HG02852 (cell line): ENCODE results near the gene MKLN1.

Experiments used
- ATAC-seq: cut with Tn5 transposase; IDR thresholded peaks from one replicate; pipeline ENCODE4 v1.9.1; 2021; ENCODE audit warnings: mild to moderate bottlenecking, moderate library complexity; ENCODE audit not compliant: unreplicated experiment

The MKLN1 gene

DNA sequence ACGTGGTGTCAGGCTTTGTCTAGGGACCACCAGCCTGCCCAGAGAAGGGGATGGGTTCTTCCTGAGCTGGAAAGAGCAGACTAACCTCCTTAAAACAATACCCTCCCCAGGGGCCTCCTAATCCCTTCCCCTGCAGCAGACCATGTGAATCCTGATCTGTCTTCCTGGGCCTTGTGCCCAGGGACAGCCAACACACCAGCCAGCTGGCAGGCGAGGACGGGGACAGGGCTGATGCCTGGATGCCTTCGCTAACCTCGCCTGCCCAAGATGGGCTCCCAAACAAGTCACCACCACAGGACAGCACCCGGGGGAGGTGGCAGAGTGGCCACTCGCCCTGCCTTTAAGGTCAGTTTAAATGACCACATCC lies 211.1 kb downstream of the MKLN1 start:
- no peak for ATAC-seq

DNA sequence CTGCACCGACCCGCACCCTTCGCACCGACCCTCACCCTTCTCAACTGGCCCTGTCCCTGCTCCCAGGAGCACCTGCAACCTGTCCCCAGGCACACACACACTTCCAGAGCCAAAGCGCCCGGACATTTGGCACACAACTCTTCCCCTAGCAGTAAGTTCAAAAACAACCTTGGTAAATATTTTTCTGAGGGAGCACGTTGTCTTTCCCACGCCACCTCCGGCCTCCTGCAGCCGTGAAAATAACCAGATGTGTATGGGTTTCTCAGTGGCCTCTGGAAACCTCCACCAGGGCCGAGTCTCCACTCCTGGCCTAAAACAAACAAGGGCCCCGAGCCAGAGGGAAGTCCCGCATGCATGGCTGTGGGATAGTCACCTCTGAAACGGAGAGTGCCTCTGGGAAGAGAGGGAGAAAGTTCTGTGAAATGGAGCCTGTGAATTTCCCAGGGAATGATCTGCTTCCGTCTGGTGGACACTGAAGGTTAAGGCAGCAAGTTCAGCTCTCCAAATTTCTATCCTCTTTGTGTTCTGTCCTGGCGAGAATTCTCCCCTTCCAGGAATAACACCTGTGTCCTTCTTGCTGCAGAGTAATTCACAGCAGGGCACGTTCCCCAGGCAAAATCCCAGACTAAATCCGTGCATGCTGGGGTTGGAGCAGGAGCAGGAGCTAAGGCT lies 213.0 kb downstream of the MKLN1 start:
- ATAC-seq: no peak

DNA sequence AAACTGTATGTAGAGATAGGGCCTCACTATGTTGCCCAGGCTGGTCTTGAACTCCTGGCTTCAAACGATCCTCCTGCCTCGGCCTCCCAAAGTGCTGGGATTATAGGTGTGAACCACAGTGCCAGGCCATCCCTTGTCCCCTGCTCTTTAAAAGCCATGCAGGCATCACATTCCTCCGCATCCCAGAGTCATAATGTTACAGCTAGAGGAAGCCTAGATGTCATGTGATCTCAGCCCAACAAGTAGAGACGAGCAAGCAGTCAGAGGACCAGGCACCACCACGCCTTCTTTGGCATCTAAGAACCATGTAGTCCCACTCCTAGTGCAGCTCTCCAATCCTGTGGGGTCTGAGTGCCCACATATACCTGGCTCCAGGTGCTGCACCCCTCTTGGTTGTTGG lies 215.6 kb downstream of the MKLN1 start:
- no peak for ATAC-seq

DNA sequence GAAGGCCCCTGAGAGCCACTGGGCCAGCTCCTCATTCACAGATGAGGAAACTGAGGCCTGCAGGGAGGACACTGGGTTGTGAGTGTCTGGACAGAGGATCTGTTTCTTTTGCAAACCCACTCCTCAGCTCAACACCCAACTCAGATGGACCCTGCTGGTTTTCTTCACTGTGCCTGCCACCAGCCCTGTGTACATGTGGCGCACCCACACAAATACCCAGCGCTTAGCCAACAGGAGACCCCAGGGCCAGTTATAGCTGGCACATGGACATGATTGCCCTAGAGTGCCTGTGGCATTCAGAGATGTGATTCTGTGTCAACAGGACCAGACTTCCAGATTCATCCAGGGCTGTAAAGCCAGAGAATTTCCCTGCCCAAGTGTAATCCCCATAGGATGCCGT lies 216.3 kb downstream of the MKLN1 start:
- ATAC-seq: no peak

DNA sequence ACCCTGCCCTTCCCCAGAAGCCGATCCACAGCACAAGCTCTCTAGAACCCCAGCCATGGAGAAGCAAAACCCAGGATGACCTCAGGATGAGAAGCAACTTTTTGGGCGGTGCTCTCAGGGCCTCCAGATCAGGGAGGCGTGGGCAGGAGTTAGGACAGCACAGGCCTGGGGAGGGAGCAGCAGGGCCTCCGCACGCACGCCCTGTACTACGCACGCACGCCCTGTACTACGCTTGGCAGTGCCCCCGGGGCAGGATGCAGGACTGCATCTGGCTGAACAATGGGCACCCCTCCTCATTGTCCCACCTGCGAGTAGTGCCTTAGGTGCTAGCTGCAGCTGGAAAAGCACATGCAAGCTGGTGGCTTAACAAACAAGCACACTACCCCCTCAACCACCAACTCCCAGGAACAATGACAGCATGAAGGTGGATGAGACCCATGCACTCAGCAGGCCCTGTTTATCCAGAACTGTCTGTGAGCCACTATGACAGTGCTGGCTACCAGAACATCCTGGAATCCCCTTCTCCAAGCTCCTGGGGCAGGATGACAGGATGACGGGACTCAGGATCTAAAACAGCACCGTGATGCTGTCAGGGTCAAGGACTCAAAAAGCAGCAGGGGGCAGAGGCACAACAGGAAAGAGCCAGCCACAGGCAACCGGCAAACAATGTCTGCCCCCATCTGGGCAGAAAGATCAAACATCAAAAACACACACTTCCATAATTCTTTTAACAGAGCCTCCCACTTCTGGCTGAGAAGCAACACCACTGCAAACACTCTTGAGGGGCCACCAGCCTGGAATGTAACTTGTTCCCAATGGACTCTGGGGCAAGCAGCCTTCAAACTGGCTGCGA lies 217.0 kb downstream of the MKLN1 start:
- no peak for ATAC-seq

DNA sequence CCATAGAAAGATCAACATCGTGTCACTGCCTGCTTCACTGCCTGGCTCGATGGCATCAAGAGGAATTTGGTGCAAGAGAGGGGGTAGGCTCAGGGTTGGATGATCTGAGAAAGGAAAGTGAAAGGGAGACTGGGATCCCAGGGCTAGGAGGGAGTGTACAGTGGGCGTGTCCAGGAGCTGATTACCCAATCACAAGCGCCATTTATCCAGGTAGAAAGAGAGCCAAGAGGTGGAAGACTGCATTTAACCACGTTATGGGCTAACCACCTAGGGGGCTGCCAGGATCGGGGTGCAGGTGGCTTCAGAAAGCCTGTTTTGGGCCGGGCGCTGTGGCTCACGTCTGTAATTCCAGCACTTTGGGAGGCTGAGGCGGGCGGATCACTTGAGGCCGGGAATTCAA lies 218.4 kb downstream of the MKLN1 start:
- no peak for ATAC-seq
